ENCODE results near the gene RIMKLA.

Gene RIMKLA, protein sequence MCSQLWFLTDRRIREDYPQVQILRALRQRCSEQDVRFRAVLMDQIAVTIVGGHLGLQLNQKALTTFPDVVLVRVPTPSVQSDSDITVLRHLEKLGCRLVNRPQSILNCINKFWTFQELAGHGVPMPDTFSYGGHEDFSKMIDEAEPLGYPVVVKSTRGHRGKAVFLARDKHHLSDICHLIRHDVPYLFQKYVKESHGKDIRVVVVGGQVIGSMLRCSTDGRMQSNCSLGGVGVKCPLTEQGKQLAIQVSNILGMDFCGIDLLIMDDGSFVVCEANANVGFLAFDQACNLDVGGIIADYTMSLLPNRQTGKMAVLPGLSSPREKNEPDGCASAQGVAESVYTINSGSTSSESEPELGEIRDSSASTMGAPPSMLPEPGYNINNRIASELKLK

DNA sequence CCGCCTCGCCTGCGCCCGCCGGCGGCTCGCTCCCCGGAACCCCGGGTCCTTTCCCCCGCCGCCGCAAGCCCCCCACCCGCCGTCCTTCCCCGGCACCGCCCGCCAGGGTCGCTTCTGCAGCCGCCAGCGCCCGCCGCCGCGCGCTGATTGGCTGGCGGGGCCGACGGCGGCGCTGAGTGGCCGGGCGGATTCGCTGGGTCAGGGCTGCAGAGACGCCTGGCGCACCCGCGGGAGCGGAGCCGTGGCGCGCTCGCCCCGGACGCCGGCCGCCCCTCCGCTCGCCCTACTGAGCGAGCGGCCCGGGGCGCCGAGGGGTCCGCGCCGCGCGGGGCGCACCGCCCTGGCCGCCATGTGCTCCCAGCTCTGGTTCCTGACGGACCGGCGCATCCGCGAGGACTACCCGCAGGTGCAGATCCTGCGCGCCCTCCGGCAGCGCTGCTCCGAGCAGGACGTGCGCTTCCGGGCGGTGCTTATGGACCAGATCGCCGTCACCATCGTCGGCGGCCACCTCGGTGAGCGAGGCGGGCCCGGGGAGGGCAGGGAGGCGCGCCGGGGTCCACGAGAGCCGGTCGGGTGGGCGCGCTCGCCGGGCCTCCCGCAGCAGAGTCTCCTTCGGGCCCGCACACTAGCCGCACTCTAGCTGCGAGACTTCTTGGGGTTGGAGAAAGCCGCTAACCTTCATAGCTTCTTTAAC lies at the start of gene RIMKLA:
Gene RIMKLA (plus strand): TSS at position 207 of the 694 bp plus-strand sequence. CDS start 143 bp downstream, at position 350.
- peak; percentile 44 for DNase-seq

DNA sequence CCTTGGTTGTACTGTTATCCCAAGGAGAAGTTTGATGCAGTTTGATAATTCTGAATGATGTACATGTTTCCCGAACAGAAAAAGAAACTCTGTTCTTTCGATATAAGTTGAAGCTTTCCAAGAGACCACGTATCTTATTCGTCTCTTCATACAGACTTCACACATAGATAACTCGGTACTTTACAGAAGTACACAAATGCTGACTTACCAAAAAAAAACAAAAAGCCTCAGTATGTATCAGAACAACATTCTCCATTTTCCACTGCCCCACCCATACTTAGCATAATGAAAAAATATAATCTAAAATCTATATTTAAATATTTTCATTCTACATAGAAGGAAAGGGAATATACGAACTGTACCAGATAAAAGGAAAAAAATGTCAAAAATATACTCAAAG lies 47.7 kb upstream of the RIMKLA start:
- no peak for DNase-seq

DNA sequence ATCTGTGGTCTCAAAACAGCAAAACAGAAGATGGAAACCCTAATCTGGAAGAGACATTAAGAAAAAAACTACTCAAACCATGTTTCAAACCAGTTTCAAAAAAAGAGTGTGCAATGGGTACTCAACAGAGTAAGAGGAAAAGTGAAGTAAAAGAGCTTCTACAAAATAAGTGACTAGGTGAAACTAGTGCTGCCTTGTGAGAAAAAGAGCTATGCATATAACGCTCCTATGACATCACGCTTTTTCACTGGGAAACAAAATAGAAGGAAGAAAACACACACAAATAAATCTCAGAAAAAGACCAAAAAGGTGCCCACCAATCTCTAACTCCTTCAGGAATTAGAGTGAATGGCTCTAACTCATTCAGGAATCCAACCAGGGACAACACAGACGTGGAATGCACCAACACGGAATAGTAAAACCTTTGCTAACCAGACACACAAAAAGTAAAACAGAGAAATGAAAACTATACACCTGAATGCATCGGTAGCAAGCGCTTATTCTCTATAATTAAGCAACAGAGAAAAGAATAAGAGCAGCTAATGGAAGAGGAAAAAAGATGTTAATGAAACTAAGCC lies 46.8 kb upstream of the RIMKLA start:
- no peak for DNase-seq

DNA sequence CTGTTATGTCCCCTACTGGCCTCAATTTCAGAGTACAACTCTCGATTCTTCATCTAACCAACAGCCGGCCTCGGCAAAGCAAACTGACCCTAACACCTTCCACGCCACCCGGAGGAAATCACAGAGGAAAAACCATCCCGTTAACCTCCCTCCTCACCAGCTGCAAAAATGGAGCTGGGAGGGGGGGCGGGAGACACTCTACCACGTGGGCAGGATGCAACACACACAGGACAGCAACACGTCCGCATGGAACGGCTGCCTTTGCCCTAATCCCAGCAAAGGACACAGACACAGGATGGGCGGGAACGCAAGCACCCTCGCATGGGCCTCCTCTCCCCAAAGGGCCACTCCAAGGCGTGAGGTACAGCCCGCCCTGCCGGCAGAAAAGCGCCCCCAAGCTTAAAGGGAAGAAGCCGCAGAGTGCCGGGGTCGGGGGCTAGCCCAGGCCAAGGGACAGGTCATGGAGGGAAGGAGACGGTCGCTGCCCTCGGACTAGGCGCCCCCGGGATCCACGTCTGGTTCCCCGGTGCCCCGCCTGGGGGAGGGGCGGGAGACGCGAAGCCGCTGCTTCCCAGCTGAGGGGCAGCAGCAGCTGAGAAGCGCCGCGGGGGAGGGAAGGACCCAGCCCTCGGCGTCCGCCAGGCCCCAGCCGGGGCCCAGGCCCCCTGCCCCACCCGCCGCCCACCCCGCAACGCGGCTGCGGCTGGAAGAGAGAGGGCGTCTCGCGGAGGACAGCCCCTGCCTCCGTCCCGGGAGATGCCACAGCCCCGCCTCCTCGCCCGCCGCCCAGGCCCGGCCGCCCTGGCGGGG lies 46.1 kb upstream of the RIMKLA start:
- DNase-seq = peak; percentile 34

DNA sequence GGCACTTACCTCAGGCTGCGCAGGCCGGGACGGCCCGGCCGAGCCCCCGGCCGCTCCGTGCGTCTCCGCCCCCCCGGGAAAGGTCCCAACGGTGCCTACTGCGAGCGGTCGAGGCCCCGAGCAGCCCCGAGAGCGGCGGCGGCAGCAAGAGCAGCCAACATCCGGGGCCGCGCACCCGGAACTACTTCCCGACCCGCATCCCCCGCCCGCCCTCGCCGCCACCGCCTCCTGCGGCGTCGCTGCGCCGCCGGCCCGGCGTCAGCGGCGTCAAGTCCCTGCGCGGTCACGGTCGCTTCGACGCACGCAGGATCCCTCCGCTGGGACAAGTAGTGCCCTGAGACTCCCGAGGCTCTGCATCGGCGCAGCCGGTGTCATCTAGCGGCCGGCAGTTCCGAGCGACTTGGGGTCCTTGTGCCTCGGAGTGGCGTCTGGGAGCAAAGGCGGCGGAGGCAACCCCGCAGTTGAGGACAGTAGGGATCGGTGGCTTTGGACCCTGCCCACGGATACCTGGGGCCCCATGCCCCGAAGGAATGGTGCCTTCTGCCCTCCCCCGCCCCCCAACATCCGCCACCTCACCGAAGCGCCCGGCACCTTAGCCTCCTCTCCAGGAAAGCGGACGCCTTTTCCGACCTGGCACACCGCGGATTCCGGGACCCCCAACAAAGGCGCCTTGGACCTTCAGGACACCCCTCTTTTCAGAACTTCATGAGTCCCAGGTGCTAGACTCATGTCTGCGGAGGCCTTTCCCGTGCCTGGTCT lies 45.4 kb upstream of the RIMKLA start, which contains the start of gene FOXJ3:
Gene FOXJ3 (minus strand): TSS at position 186 of the 759 bp plus-strand sequence. CDS start 24,142 bp downstream, outside the sequence.
- DNase-seq = peak; percentile 95

DNA sequence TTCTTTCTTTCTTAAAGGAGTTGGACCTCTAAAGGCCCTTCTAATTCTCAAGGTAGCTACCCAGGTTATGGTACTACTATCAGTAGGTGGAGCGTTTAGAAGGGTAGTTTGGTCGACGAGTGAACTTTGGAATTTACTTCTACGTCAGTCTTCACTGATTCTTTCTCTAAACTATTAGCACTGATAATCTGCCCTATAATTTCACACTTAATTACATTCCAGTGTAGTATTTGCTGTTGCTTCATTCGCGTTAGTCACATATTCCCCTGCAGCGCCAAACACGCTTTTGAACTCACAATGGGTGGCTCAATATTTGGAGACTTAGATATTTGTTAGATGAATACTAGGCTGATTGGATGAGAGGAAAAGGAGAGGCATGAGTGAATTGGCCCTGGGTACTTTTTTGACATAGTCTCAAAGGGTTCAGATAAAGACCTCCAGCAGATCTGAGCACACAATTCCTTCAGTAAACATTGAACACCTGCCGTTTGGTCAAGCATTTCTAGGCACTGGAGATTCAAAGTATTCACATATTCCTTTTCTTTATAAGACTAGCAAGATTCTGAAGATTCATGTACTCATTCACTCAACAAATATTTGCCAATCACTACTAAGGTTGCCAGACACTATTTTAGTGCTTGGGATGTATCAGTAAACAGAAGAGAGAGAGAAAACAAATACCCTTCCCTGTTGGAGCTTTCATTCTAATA lies 44.6 kb upstream of the RIMKLA start:
- DNase-seq = peak; percentile 8

DNA sequence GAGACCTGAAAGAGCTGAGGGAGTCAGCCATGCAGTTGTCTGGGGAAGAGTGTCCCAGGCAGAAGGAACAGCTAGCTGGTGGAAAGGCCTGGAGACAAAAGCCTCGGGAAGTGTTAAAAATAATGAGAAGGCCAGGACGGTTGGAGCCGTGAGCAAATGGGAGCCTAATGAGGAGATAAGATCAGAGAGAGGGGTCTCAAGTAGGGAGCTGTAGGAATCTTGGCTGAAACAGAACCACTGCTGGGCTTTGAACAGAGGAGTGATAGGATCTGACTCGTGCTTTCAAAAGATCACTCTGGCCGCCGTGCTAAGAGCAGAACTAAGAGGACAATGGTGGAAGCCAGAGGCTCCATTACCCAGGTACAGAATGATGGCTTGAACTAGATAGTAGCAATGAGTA lies 43.6 kb upstream of the RIMKLA start:
- no peak for DNase-seq

DNA sequence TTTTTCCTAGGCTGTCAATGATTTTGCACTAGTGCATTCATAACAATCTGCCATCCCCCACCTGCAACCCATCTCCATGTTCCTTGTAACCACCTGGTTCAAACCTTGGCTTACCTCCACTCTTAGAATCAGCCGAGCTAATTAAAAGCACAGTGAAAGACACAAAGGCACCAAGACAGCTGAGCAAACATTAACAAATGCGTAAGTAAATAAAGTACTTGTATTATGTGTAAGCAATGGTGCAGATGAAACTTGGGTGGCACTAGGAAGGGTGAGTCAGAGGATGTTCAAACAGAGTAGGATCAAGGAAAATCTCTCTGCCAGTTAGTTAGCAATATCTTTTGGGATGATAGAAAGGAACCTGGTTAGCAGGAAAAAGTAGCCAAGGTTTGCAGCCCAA lies 40.5 kb upstream of the RIMKLA start:
- no peak for DNase-seq

DNA sequence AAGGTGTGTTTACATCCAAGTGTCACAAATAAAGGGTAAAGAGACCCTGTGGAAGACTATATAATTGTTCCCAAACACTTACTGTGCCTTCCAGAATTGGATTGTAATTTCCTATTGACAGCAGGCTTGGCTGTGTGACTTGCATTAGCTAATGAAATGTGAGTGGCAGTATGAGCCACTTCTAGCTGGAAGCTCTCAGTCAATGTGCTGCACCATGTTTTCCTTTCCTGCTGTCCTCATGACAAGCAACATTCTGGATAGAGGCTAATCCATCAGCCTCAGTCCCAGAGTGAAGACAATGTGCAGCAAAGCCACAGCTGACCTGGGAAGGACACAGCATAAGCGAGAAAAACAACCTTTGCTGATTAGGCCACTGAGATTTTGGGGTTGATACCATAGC lies 39.7 kb upstream of the RIMKLA start:
- DNase-seq = no peak

DNA sequence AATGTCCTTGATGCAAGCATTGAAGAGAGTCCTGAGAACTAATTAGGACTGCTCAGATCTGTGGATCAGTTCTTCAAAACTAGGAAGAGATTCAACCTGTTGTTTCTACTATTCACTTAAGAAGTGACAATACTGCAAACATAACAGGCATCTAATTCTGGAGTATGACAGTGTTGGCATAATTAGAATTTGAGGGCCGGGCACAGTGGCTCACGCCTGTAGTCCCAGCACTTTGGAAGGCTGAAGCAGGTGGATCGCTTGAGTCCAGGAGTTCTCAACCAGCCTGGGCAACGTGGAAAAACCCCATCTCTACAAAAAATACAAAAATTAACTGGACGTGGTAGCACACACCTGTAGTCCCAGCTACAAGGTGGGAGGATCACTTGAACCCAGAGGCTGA lies 37.5 kb upstream of the RIMKLA start:
- no peak for DNase-seq

DNA sequence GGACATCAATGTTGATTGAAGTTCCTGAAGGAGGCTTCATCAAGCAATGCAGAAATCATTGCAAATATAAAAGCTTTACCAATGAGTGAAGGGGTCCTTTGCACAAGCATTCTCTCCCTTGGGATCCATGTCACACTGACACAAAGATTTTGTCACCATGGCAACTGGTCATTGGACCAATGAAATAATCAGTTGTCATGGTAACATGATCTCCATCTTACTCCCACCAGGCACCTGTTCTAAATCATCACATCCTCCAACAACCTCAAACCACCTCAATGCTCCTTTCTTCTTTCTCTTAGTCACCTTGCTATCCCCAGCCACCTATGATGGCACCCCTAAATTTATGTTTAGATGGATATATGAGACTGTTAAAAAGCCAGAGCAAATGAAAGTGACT lies 32.1 kb upstream of the RIMKLA start:
- DNase-seq = no peak

DNA sequence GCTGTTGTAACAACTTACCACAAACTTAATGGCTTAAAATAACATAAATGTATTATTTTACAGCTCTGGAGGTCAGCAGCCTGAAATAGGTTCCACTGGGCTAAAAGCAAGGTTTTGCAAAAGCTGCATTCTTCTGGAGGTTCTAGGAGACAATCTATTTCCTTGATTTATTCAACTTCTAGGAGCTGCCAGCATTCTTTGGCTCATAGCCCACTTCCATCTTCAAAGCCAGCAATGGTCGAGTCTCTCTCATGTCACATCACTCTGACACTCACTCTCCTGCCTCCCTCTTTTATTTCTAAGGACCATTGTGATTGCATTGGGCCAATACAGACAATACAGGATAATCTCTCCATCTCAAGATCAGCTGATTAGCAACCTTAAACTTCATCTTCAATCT lies 30.5 kb upstream of the RIMKLA start:
- DNase-seq = no peak

DNA sequence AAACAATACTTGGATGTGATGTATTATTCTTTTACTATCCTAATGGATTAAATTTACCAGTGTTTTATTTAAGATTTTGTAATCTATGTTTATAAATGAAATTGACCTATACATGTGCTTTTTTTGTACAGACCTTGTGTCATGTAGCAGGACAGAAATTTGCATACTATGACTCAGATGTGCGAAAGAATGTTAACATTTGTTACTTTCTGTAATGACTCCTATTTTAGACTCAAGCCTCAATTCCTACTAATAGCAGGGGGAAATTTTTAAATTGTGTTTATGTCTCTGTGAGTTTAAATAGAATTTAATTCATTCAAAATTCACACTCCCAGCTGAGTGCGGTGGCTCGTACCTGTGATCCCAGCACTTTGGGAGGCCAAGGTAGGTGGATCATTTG lies 21.8 kb upstream of the RIMKLA start:
- DNase-seq = no peak

DNA sequence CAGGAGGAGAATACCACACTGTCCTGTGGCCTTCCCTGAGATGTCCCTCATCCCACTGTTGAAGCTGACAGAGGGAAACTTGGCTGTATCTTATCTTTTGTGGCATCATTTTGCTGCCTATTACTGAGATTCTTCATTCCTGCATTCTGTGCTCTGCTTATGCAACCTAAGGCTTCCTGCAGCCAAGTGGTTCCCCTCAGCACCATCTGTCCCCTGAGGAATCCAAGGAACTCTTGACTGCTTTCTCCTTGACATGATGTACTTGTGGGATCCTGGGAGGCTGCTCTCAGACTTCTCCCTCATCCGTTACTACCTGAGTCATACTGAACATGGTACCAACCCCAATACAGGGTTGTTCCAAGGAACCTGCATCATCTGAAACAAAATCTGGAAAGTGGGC lies 21.1 kb upstream of the RIMKLA start:
- DNase-seq = no peak

DNA sequence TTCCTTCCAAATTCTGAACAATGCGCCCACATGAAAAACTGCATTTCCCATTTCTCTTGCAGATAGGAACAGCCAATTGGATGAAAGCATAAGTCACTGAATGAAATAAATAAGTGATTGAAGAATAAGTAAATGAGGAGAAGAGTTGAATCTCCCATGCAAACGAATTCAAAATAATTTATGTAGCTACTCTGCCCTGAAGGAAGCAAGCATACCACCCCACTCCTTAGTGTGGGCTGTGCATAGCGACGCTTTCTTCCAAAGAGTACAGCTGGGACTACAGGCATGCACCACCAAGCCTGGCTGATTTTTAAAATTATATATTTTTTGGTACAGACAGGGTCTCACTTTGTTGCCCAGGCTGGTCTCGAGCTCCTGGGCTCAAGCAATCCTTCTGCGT lies 16.5 kb upstream of the RIMKLA start:
- DNase-seq = no peak

DNA sequence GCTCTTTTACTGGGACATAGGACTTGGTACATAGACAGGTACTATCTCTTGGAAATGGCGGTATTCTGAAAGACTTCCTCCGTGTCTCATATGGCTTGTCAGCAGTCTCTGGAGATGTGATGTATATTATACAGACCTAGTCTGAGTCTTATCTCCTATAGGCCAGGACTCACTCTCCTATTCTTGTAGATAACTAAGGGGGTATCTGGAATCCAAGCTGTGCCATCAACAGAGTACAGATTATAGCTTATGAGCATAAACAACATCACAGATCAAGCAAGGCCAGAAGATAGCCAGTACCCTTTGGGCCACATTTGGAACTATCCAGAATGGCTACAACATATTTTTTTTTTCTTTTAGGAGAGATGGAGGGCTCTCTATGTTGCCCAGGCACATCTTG lies 16.1 kb upstream of the RIMKLA start:
- no peak for DNase-seq

DNA sequence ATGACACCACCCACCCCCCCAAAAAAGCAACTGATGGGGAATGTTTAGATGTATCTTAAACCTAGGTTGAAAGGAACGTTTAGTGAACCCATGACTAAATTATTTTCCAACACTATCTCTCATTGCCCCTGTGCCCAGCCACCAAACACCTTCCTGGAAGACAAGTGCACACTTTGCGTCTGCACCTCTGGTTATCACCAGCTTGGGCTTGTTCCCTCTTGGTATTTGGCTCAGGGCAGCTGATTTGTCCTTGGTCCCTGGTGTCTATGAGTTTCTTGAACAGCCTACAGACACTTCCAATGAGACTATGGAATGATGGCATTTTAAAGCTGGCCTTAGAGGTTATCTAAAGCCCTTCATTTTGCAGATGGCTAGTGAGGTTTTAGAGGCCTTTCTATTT lies 15.5 kb upstream of the RIMKLA start:
- no peak for DNase-seq

DNA sequence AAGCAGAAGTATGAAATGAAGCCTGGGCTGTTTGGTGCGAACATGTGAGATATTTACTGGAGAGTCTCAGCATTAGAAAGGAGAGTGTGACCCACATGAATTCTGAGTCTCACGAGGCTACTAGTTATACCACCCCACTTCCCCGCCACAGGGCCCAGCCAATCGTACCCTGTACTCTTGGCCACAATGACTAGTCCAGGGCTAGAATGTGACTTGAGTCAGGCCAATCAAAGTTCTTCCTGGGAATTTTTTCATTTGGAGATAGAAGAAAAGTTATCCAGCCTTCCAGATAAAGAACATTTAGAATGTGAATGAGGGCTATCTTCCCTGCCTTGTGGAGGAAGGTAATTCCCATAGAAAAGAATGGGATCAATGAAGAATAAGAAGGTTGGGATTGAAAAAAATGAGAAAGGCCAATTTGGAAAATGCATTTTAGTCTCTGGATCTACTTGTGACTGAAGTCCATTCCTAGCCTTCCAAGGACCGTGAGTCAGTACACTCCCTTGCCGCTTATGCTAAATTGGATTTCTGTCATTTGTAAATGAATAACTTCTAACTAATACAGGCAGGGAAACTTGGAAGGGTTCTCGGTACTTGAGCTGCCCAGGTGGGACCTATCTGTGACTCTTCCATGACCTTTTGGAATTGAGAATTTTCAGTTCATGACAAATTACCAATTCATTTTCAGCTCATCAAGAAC lies 12.3 kb upstream of the RIMKLA start:
- DNase-seq = no peak

DNA sequence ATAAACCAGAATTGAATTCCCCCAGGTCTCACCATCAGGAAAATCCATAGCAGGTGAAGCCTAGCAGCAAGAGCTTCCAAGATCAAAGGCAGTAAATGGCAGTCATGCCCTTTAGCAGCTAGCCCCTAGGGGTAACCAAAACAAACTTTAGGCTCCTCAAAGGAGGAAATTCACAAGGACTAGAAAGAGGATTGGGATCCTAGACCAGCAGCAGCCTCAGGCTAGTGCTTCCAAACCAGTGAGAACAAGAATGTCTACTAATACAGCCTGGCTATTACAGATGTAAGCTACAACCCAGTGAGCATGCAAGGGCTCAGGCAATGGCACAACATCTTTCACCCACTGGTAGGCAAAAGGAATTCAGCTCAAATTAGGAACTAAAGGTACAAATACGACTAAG lies 11.1 kb upstream of the RIMKLA start:
- no peak for DNase-seq

DNA sequence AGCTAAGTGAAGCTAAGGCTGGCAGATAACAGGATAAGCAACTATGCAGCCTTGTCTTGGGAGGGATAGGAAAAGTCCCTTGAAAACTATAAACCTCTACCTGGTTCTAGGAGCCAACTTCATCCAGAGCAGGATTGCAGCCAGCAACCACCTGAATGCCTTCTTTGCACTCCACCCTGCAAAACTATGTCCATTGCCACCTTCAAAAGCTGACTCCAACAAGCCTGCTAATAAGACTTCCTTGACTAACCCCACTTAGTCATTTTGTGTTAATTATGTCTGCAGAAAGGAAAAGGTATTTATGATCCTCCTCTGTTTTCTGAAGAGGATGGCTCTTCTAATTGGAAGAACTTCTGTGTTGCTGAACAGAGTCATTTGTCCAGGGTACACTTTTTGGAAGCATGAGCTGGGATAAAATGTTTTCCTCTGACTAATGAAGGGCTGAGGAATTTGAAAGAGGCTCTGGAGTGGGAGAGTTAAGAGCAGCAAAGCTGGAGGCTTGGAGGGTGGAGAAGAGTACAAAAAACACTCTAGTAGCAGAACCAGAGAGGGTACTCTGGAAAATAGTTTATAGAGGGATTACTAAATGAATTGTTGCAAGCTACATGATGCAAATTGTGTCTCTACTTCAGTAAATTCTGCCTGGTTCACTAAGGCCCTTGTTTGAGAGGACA lies 9.6 kb upstream of the RIMKLA start:
- no peak for DNase-seq
